Caco-2 (cell line): ENCODE results near the gene TCF12. TPM values are rescaled to one million over a fixed set of nuclear protein-coding genes. Genes with fewer than 3 reads are reported as not detected.

Experiments used
- BruUV-seq: library from RNA; stranded (reverse); fragments of 400-500 nt; replicated peaks from 2 replicates; lab custom pipeline; 2021; lab: Mats Ljungman, UMichigan
- CTCF ChIA-PET: fragments of 300-600 bp; sonication (Branson Sonifier 250); formaldehyde crosslinking; loops from one replicate; lab custom pipeline; 2022; ENCODE audit warnings: antibody characterized with exemption; lab: Charles Lee
- POLR2A ChIA-PET: fragments of 300-600 bp; sonication (Branson Sonifier 250); formaldehyde crosslinking; loops from one replicate; lab custom pipeline; 2022; ENCODE audit warnings: antibody characterized with exemption; lab: Charles Lee
- DNase-seq, 2 experiments: peaks; one replicate each; pipeline versions ENCODE4 v3.0.0 to v3.0.0-alpha.2; 2020 to 2022
- H3K27me3 ChIP-seq: replicated peaks from 2 replicates; pipeline ENCODE4 v1.6.0; 2011; ENCODE audit warnings: low read length; ENCODE audit not compliant: control insufficient read depth, insufficient read depth
- H3K36me3 ChIP-seq: 2 replicates; pipeline ENCODE4 v1.5.1; 2011; ENCODE audit warnings: low read length; ENCODE audit not compliant: control insufficient read depth, insufficient read depth
- H3K4me1 ChIP-seq: fragments of 250-450 bp; sonication (Bioruptor Pico); 2 replicates; pipeline ENCODE4 v1.5.1; 2020; ENCODE audit warnings: mild to moderate bottlenecking
- H3K4me3 ChIP-seq: 2 replicates; pipeline ENCODE4 v1.5.1; 2011; ENCODE audit warnings: low read depth, mild to moderate bottlenecking, control low read depth, low read length
- H3K9me3 ChIP-seq: fragments of 250-450 bp; sonication (Bioruptor Pico); 2 replicates; pipeline ENCODE4 v1.5.1; 2020; ENCODE audit warnings: mild to moderate bottlenecking, moderate library complexity
- H3K27ac Mint-ChIP-seq: one replicate; pipeline ENCODE4 v1.8.0; 2022; ENCODE audit warnings: mixed read lengths; ENCODE audit not compliant: unreplicated experiment
- H3K27me3 Mint-ChIP-seq: one replicate; pipeline ENCODE4 v1.8.0; 2022; ENCODE audit warnings: mixed read lengths; ENCODE audit not compliant: insufficient read depth, unreplicated experiment
- H3K36me3 Mint-ChIP-seq: one replicate; pipeline ENCODE4 v1.8.0; 2022; ENCODE audit warnings: mild to moderate bottlenecking, mixed read lengths; ENCODE audit not compliant: insufficient read depth, unreplicated experiment
- H3K4me1 Mint-ChIP-seq: one replicate; pipeline ENCODE4 v1.8.0; 2022; ENCODE audit warnings: low read depth, mixed read lengths; ENCODE audit not compliant: unreplicated experiment
- H3K4me3 Mint-ChIP-seq: one replicate; pipeline ENCODE4 v1.8.0; 2022; ENCODE audit warnings: mild to moderate bottlenecking, moderate library complexity, mixed read lengths; ENCODE audit not compliant: unreplicated experiment
- H3K9me3 Mint-ChIP-seq: one replicate; pipeline ENCODE4 v1.8.0; 2022; ENCODE audit warnings: mixed read lengths; ENCODE audit not compliant: unreplicated experiment
- intact Hi-C: fragments of 100-400 bp; cut with micrococcal nuclease; formaldehyde crosslinking; loops from one replicate; pipeline ENCODE4 v1.10.0; 2022; ENCODE audit not compliant: unreplicated experiment
- total RNA-seq: library from RNA; stranded (reverse); gene quantifications from 2 replicates; pipeline ENCODE4 v1.2.3, GENCODE V29; 2022
- TF ChIP-seq, protein P1 (sequence below), 2 experiments: fragments of 200-600 bp in 1 of 2; IDR thresholded peaks; 1 replicate in 1 of 2; 2 replicates in 1 of 2; pipeline versions ENCODE4 v1.5.1 to v1.8.0; 2011 to 2022; ENCODE audit warnings: antibody characterized with exemption in 1 of 2, control low read depth in 1 of 2, inconsistent platforms in 1 of 2, low read depth in 1 of 2, low read length in 1 of 2, mild to moderate bottlenecking in 1 of 2, moderate library complexity in 1 of 2; ENCODE audit not compliant: insufficient read depth in 1 of 2, severe bottlenecking in 1 of 2, unreplicated experiment in 1 of 2

TCF12 gene
- total RNA-seq, 1 experiment from 2014 or later: 64.4 TPM

DNA sequence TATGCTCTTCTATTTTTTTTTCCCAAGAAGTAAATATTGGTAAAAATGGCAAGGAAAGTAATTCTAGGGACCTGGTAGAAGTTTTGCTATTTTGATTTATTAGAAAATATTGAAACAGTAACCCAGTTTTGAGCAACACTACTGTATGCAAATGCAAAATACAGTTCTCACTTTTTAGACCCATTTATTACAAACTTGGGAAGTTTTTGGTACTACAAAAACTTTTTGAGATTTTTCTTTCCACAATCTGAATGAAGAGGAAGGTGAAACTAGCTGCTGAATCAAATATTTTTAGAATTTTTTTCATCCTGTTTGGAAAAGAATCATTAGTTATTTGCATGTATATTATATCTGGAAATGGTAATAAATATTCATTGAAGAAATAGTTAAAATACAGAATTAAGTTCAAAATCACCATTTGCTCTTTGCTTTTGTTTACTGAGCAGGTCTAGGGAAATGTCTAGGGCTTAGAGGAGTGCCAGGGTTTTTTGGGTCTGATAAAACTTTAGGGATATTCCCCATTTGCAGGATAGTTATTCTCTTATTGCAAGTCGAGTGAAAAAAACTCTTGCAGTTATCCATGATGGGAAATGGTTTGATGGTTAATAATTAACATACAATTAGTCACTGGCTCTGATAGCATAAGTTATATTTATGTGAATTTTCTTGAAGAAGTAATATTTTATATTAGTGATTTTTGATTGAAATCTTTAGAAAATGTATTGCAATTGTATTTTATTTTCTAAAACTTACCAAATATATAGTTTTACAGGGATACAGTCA lies 47.0 kb downstream of the TCF12 start:
- DNase-seq: no peak
- H3K4me1 ChIP-seq: peaks cover 25% of the 10 kb centered on the region
- Mint-ChIP-seq H3K9me3 (no peaks in the 10 kb centered on the region), H3K27ac (no peak overlapping the region), H3K36me3 (no peaks in the 10 kb centered on the region), H3K27me3 (no peaks in the 10 kb centered on the region), H3K4me3 (no peak overlapping the region), H3K4me1 (peaks cover 38% of the 10 kb centered on the region)
- H3K4me3 ChIP-seq: no peak overlapping the region
- no TSS peak for BruUV-seq
- no peaks in the 10 kb centered on the region for H3K36me3 ChIP-seq
- TF ChIP-seq, protein P1, sequence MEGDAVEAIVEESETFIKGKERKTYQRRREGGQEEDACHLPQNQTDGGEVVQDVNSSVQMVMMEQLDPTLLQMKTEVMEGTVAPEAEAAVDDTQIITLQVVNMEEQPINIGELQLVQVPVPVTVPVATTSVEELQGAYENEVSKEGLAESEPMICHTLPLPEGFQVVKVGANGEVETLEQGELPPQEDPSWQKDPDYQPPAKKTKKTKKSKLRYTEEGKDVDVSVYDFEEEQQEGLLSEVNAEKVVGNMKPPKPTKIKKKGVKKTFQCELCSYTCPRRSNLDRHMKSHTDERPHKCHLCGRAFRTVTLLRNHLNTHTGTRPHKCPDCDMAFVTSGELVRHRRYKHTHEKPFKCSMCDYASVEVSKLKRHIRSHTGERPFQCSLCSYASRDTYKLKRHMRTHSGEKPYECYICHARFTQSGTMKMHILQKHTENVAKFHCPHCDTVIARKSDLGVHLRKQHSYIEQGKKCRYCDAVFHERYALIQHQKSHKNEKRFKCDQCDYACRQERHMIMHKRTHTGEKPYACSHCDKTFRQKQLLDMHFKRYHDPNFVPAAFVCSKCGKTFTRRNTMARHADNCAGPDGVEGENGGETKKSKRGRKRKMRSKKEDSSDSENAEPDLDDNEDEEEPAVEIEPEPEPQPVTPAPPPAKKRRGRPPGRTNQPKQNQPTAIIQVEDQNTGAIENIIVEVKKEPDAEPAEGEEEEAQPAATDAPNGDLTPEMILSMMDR (IDR thresholded peaks at IDR 0.05; ENCODE audit: insufficient read depth in 1 of 2, low read depth in 1 of 2, low read length in 1 of 2, severe bottlenecking in 1 of 2, unreplicated experiment in 1 of 2): no peak
- ChIA-PET POLR2A (no interaction called here), CTCF (no interaction called here)
- no peaks in the 10 kb centered on the region for H3K9me3 ChIP-seq
- intact Hi-C loops: no loop called here
- H3K27me3 ChIP-seq: no peaks in the 10 kb centered on the region

DNA sequence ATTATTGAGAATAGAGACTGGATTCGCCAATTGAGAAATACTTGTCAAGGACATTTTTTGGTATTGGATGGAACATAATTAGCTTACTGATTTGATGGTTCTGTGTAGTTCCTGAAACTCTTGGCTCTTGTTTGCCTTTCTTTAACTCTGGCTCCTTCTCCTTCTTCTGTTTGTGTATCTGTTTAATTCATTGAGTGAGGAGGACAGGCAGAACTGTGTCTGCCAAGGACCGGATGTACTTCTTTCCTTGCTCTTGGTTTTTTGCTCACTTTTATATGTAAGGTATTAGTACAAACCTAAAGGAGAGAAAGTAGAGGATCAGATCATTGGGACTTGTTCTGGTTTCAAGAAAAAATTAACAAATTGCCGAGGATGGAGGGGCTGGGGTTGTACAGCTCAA lies 48.9 kb downstream of the TCF12 start:
- BruUV-seq: no TSS peak
- POLR2A ChIA-PET: no interaction called here
- H3K4me1 ChIP-seq: peaks cover 32% of the 10 kb centered on the region
- DNase-seq: no peak
- H3K27me3 ChIP-seq: no peaks in the 10 kb centered on the region
- no peaks in the 10 kb centered on the region for H3K36me3 ChIP-seq
- CTCF ChIA-PET: no interaction called here
- Mint-ChIP-seq H3K27me3 (no peaks in the 10 kb centered on the region), H3K4me3 (no peak overlapping the region), H3K36me3 (no peaks in the 10 kb centered on the region), H3K4me1 (peaks cover 44% of the 10 kb centered on the region), H3K9me3 (no peaks in the 10 kb centered on the region), H3K27ac (no peak overlapping the region)
- no peak overlapping the region for H3K4me3 ChIP-seq
- no peaks in the 10 kb centered on the region for H3K9me3 ChIP-seq
- TF ChIP-seq, protein P1 (IDR thresholded peaks at IDR 0.05; ENCODE audit: insufficient read depth in 1 of 2, low read depth in 1 of 2, low read length in 1 of 2, severe bottlenecking in 1 of 2, unreplicated experiment in 1 of 2): no peak
- intact Hi-C loops: no loop called here

DNA sequence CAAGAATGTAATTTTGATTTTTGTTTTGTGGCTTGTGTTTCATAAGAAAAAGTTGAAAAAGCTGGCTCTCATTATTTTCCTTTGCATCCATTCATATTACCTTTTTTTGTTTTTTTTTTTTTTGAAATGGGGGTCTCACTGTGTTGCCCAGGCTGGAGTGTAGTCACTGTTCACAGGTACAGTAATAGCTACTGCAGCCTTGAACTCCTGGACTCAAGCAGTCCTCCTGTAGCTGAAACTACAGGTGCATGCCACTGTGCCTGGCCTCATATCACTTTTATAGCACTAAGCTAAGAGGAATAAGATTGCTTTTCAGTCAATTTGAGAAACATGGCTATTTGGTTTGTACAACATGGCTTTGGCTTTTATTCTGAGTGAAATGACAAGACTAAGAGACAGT lies 49.8 kb downstream of the TCF12 start:
- TF ChIP-seq, protein P1 (IDR thresholded peaks at IDR 0.05; ENCODE audit: insufficient read depth in 1 of 2, low read depth in 1 of 2, low read length in 1 of 2, severe bottlenecking in 1 of 2, unreplicated experiment in 1 of 2): no peak
- H3K4me3 Mint-ChIP-seq: no peak overlapping the region
- no TSS peak for BruUV-seq
- H3K27me3 Mint-ChIP-seq: no peaks in the 10 kb centered on the region
- Histone ChIP-seq H3K9me3 (no peaks in the 10 kb centered on the region), H3K36me3 (no peaks in the 10 kb centered on the region), H3K4me3 (no peak overlapping the region), H3K27me3 (no peaks in the 10 kb centered on the region), H3K4me1 (peaks cover 36% of the 10 kb centered on the region)
- CTCF ChIA-PET: no interaction called here
- H3K4me1 Mint-ChIP-seq: peaks cover 43% of the 10 kb centered on the region
- no peak overlapping the region for H3K27ac Mint-ChIP-seq
- no peaks in the 10 kb centered on the region for H3K36me3 Mint-ChIP-seq
- DNase-seq: no peak
- intact Hi-C loops: no loop called here
- POLR2A ChIA-PET: no interaction called here
- H3K9me3 Mint-ChIP-seq: no peaks in the 10 kb centered on the region
